HUDEP-2 (cell line): ENCODE results near the gene CELF5.
A peak's percentile ranks its signal among the peaks of the same experiment; 100 is the strongest.
"Not testable (repeated sequence)": the region's sequence is repeated elsewhere in the genome, so short reads cannot be mapped to it uniquely, and the experiment has no call there.

Experiments
- DNase-seq, 76 experiments: peaks; one replicate each; lab custom pipeline; 2025; ENCODE audit not compliant: unreplicated experiment in 76 of 76; lab: John Stamatoyannopoulos, UW

CELF5 gene

GRCh38 chr19:3189702-3190469 is 34.6 kb upstream of the CELF5 start:
- peak in 6 of 76 experiments; percentile 13 to 27 (median 20) for DNase-seq

GRCh38 chr19:3190470-3190770 is 34.0 kb upstream of the CELF5 start:
- no peak for DNase-seq

GRCh38 chr19:3190921-3191805 is 33.3 kb upstream of the CELF5 start:
- DNase-seq, result no peak

- not testable (repeated sequence) for DNase-seq
Measured at GRCh38 chr19:3191806-3192104, 32.7 kb upstream of the CELF5 start.

- no peak for DNase-seq
Measured at GRCh38 chr19:3192228-3192635, 32.2 kb upstream of the CELF5 start.

- DNase-seq, result no peak
Measured at GRCh38 chr19:3192684-3193083, 31.8 kb upstream of the CELF5 start.

GRCh38 chr19:3193256-3194105 is 31.0 kb upstream of the CELF5 start:
- peak in 53 of 76 experiments; percentile 15 to 78 (median 51) for DNase-seq

- peak in 74 of 76 experiments; percentile 59 to 99 (median 90) for DNase-seq
Measured at GRCh38 chr19:3194106-3195087, 30.1 kb upstream of the CELF5 start.

GRCh38 chr19:3196064-3196932 is 28.2 kb upstream of the CELF5 start:
- no peak for DNase-seq

GRCh38 chr19:3196933-3197205 is 27.6 kb upstream of the CELF5 start:
- no peak for DNase-seq

GRCh38 chr19:3198901-3199700 is 25.4 kb upstream of the CELF5 start:
- no peak for DNase-seq

- DNase-seq, result no peak
Measured at GRCh38 chr19:3201072-3201700, 23.3 kb upstream of the CELF5 start.

GRCh38 chr19:3201911-3202310 is 22.6 kb upstream of the CELF5 start:
- DNase-seq, result no peak

- DNase-seq, result no peak
Measured at GRCh38 chr19:3202346-3202745, 22.1 kb upstream of the CELF5 start.

GRCh38 chr19:3202895-3203294 is 21.6 kb upstream of the CELF5 start:
- DNase-seq, result not testable (repeated sequence)

GRCh38 chr19:3203805-3204645 is 20.4 kb upstream of the CELF5 start:
- DNase-seq, result no peak

GRCh38 chr19:3204646-3205275 is 19.7 kb upstream of the CELF5 start:
- DNase-seq, result no peak
